Measurements from ENCODE around the gene SNED1. TPM values are rescaled to one million over a fixed set of nuclear protein-coding genes. Genes with fewer than 3 reads are reported as not detected.

SNED1 gene
- total and polyA plus RNA-seq, 2 experiments from 2014 or later, result 6.1 to 29.4 TPM

DNA sequence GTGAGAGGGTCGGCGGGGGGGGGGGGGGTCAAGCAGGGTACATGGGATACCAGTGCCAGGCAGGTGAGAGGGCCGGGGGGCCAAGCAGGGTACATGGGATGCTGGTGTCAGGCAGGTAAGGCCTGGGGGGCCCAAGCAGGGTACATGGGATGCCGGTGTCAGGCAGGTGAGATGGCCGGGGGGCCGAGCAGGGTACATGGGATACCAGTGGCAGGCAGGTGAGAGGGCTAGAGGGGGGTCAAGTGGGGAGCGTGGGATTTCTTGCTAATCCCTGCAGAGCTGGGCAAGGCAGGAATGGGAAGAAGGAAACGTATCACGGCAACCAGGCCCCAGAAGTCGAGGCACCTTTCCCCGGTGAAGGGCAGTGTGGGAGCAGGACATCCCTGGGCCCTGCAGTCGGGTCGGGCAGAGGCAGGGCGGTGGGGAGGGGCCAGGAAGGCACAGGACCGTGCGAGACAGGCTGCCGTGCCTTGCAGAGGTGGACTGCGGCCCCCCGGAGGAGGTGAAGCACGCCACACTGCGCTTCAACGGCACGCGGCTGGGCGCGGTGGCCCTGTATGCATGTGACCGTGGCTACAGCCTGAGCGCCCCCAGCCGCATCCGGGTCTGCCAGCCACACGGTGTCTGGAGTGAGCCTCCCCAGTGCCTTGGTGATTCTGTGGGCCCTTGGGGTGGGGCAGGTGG, 54.4 kb downstream of the SNED1 start:
- WGBS, 2 experiments (ENCODE audit: low coverage in 1 of 2, low lambda C conversion rate in 2 of 2, missing lambda C conversion rate in 2 of 2), result 87 to 92% methylated on average over 12 to 29 of the region's 31 CpGs
- in situ Hi-C loops (cut with MboI), result no loop called here

DNA sequence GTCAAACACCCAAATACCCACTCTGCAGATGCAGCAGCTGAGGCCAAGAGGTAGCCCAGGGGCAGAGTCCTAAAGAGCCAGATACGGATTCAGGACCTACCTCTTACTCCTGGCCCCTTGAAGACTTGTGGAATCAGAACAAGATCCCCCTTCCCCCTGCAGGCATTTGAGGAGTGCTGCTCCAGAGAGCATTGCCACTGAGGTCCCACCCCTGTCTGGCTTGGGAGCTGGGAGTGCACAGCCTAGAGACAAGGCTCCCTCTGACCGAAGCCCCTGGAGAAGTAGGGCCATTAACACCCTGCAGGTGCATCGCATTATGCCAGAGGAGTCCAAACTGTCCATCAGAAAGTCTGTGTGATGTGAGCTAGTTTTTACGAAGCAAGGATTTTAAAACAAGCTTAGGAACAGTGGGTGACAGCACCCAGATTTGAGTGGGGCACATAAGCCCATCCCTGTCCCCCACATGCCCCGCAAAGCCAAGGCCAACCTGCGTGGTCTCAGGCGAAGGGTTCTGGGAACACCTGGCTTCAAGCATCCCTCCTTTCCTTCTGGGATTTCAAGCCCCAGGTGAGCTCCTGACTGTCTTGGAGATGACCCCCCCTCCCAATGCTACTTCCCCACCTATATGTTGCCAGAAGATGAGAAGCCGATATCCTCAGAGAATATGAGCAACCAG, 55.3 kb downstream of the SNED1 start:
- H3K4me3 ChIP-seq, result no peak overlapping the region
- no peak for TF ChIP-seq EZH2 (IDR thresholded peaks at IDR 0.05; ENCODE audit: insufficient read depth, poor library complexity, severe bottlenecking)
- no peak for TF ChIP-seq EZH2phosphoT487 (IDR thresholded peaks at IDR 0.05; ENCODE audit: insufficient read depth, low read depth)
- no peak for DNase-seq
- in situ Hi-C loops (cut with MboI), result no loop called here
- 91 to 92% methylated on average over 8 of the region's 8 CpGs for WGBS, 2 experiments (ENCODE audit: low coverage in 1 of 2, low lambda C conversion rate in 2 of 2, missing lambda C conversion rate in 2 of 2)
- no peak overlapping the region for H3K4me2 ChIP-seq (ENCODE audit: unreplicated experiment)
- H3K4me1 ChIP-seq (ENCODE audit: insufficient read depth), result no peaks in the 10 kb centered on the region
- H3K27me3 ChIP-seq (replicated peaks; ENCODE audit: insufficient read depth), result no peaks in the 10 kb centered on the region
- no peaks in the 10 kb centered on the region for H3K9me3 ChIP-seq (ENCODE audit: low read depth)
- no peak overlapping the region for H3K27ac ChIP-seq
- no peaks in the 10 kb centered on the region; the same call in 1 of the 2 replicates for H3K36me3 ChIP-seq (ENCODE audit: low read depth)
- no peak overlapping the region for H2AFZ ChIP-seq
- no peaks in the 10 kb centered on the region for H3K9me2 ChIP-seq (ENCODE audit: insufficient read depth)
- H3K79me2 ChIP-seq (ENCODE audit: insufficient read depth), result no peaks in the 10 kb centered on the region
- no peaks in the 10 kb centered on the region for H4K20me1 ChIP-seq (ENCODE audit: insufficient read depth)
- H3K9ac ChIP-seq, result no peak overlapping the region
- no peaks in the 10 kb centered on the region for H3F3A ChIP-seq (ENCODE audit: insufficient read depth)

More for the DNA sequence above, 54.4 kb downstream of the SNED1 start:
- no peak for DNase-seq
- Histone ChIP-seq H4K20me1 (ENCODE audit: insufficient read depth) (no peaks in the 10 kb centered on the region), H3K9me3 (ENCODE audit: low read depth) (no peaks in the 10 kb centered on the region), H3F3A (ENCODE audit: insufficient read depth) (no peaks in the 10 kb centered on the region), H2AFZ (no peak overlapping the region), H3K4me2 (ENCODE audit: unreplicated experiment) (no peak overlapping the region), H3K36me3 (ENCODE audit: low read depth) (no peaks in the 10 kb centered on the region; the same call in 1 of the 2 replicates), H3K4me3 (no peak overlapping the region), H3K9me2 (ENCODE audit: insufficient read depth) (no peaks in the 10 kb centered on the region), H3K79me2 (ENCODE audit: insufficient read depth) (no peaks in the 10 kb centered on the region), H3K9ac (no peak overlapping the region), H3K4me1 (ENCODE audit: insufficient read depth) (no peaks in the 10 kb centered on the region), H3K27ac (no peak overlapping the region), H3K27me3 (replicated peaks; ENCODE audit: insufficient read depth) (no peaks in the 10 kb centered on the region)
- TF ChIP-seq EZH2phosphoT487 (IDR thresholded peaks at IDR 0.05; ENCODE audit: insufficient read depth, low read depth), result no peak
- no peak for TF ChIP-seq EZH2 (IDR thresholded peaks at IDR 0.05; ENCODE audit: insufficient read depth, poor library complexity, severe bottlenecking)

DNA sequence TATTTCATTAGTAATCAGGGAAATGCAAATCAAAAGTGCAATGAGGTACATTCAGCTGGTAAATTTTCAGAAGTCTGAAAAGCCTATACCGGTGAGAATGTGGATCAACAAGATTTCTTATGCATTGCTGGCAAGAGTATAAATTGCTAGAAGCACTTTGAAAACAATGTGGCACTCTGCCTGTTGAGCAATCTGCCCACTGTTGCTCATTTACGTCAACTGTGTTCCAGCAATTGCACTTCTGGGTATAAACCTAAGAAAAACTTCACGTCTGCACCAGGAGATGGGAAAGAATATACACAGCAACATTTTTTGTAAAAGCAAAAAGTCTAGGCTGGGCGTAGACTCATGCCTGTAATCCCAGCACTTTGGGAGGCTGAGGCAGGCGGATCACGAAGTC, 62.9 kb downstream of the SNED1 start:
- H3K9ac ChIP-seq, result no peak overlapping the region
- no peaks in the 10 kb centered on the region for H3F3A ChIP-seq (ENCODE audit: insufficient read depth)
- WGBS, 2 experiments (ENCODE audit: low coverage in 1 of 2, low lambda C conversion rate in 2 of 2, missing lambda C conversion rate in 2 of 2), result 88 to 90% methylated on average over 6 of the region's 6 CpGs
- in situ Hi-C loops (cut with MboI), result no loop called here
- H3K4me2 ChIP-seq (ENCODE audit: unreplicated experiment), result no peak overlapping the region
- H2AFZ ChIP-seq, result no peak overlapping the region
- no peaks in the 10 kb centered on the region for H3K36me3 ChIP-seq (ENCODE audit: low read depth)
- H3K4me3 ChIP-seq, result no peak overlapping the region
- H3K27ac ChIP-seq, result no peak overlapping the region
- no peaks in the 10 kb centered on the region for H3K9me3 ChIP-seq (ENCODE audit: low read depth)
- H3K27me3 ChIP-seq (replicated peaks; ENCODE audit: insufficient read depth), result no peaks in the 10 kb centered on the region
- H4K20me1 ChIP-seq (ENCODE audit: insufficient read depth), result no peaks in the 10 kb centered on the region
- H3K79me2 ChIP-seq (ENCODE audit: insufficient read depth), result no peaks in the 10 kb centered on the region
- no peaks in the 10 kb centered on the region for H3K4me1 ChIP-seq (ENCODE audit: insufficient read depth)
- no peak for TF ChIP-seq EZH2 (IDR thresholded peaks at IDR 0.05; ENCODE audit: insufficient read depth, poor library complexity, severe bottlenecking)
- no peak for TF ChIP-seq EZH2phosphoT487 (IDR thresholded peaks at IDR 0.05; ENCODE audit: insufficient read depth, low read depth)
- no peaks in the 10 kb centered on the region for H3K9me2 ChIP-seq (ENCODE audit: insufficient read depth)
- peak; percentile 30 for DNase-seq

DNA sequence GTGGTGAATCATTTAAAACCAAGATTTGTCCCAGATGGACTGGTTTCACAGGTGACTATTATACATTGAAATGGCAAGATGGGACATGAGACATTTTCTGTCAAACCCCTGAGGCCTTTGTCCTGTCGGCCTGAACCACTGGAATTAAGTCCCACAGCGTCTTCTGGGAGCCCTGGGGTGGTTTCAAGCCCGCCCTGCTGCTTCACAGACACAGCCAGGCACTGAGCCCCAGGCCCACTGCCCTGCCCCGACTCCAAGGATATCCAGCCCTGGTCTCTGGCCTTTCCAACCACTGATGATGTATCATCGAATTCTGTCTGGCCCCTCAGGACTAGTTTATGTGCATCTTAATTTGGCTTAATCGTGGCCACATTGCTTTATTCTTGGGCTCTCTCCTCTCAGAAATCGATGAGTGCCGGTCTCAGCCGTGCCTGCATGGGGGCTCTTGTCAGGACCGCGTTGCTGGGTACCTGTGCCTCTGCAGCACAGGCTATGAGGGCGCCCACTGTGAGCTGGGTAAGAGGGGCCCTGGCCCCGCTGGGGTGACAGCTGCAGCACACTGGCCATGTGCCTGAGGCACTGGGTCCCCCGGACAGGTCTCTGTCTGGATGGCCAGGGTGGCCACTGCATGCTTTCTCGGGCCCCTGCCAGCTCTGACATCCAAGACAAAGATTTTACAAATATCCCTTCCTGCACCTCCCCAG, 64.1 kb downstream of the SNED1 start:
- Histone ChIP-seq H3K4me3 (no peak overlapping the region), H3K27ac (no peak overlapping the region), H3K9ac (no peak overlapping the region), H3K4me1 (ENCODE audit: insufficient read depth) (no peaks in the 10 kb centered on the region), H4K20me1 (ENCODE audit: insufficient read depth) (no peaks in the 10 kb centered on the region), H3K9me2 (ENCODE audit: insufficient read depth) (no peaks in the 10 kb centered on the region), H3K4me2 (ENCODE audit: unreplicated experiment) (no peak overlapping the region), H2AFZ (no peak overlapping the region), H3K79me2 (ENCODE audit: insufficient read depth) (no peaks in the 10 kb centered on the region), H3K27me3 (replicated peaks; ENCODE audit: insufficient read depth) (no peaks in the 10 kb centered on the region), H3K9me3 (ENCODE audit: low read depth) (no peaks in the 10 kb centered on the region), H3K36me3 (ENCODE audit: low read depth) (no peaks in the 10 kb centered on the region), H3F3A (ENCODE audit: insufficient read depth) (no peaks in the 10 kb centered on the region)
- WGBS, 2 experiments (ENCODE audit: low coverage in 1 of 2, low lambda C conversion rate in 2 of 2, missing lambda C conversion rate in 2 of 2), result 67 to 73% methylated on average over 15 of the region's 15 CpGs
- TF ChIP-seq EZH2 (IDR thresholded peaks at IDR 0.05; ENCODE audit: insufficient read depth, poor library complexity, severe bottlenecking), result no peak
- TF ChIP-seq EZH2phosphoT487 (IDR thresholded peaks at IDR 0.05; ENCODE audit: insufficient read depth, low read depth), result no peak
- in situ Hi-C loops (cut with MboI), result no loop called here
- no peak for DNase-seq

All from GM23248 (cell line).